Measurements from ENCODE around the gene CCDC9B.

CCDC9B gene

GRCh38 chr15:40286794-40287193, 53.9 kb downstream of the CCDC9B start:
- DNase-seq, result no peak

- DNase-seq, result no peak
Measured at GRCh38 chr15:40286061-40286532, 54.6 kb downstream of the CCDC9B start.

- no peak for DNase-seq
Measured at GRCh38 chr15:40285554-40286011, 55.2 kb downstream of the CCDC9B start.

- no peak for DNase-seq
Measured at GRCh38 chr15:40285151-40285550, 55.6 kb downstream of the CCDC9B start.

GRCh38 chr15:40283615-40284300, 57.0 kb downstream of the CCDC9B start:
- DNase-seq, result no peak

GRCh38 chr15:40282869-40283614, 57.7 kb downstream of the CCDC9B start, which contains the start of gene ANKRD63:
TSS of gene ANKRD63 (minus strand) at chr15:40283064. CDS start at chr15:40282586, 478 bp downstream.
- DNase-seq, result no peak

GRCh38 chr15:40282147-40282868, 58.4 kb downstream of the CCDC9B start:
- DNase-seq, result peak; percentile 35

GRCh38 chr15:40281801-40282146, 59.0 kb downstream of the CCDC9B start:
- DNase-seq, result no peak
